ENCODE measurements around the gene FADS2. TPM values are rescaled to one million over a fixed set of nuclear protein-coding genes. Genes with fewer than 3 reads are reported as not detected.
A peak's percentile ranks its signal among the peaks of the same experiment; 100 is the strongest.

FADS2 gene
- total and polyA plus RNA-seq, 10 of the 15 experiments (the other 5 are each of a cell fraction or from before 2014, with no cell fraction given) = 3.3 to 313 (median 149) TPM

GRCh38 chr11:61816736-61817455 lies 11.2 kb upstream of the FADS2 start, which contains the start of gene FADS1 (continued):
- TF ChIP-seq IKZF2 (IDR thresholded peaks at IDR 0.05) (peak; percentile 51 to 70; a peak in 3 of 4 replicates), FOXK2 (IDR thresholded peaks at IDR 0.05) (no peak), IKZF1 (conservative IDR thresholded peaks at IDR 0.05) (peak; percentile 91), MEF2B (IDR thresholded peaks at IDR 0.05; ENCODE audit: partially characterized antibody, poor library complexity, severe bottlenecking) (peak; percentile 43), TCF3 (IDR thresholded peaks at IDR 0.05; ENCODE audit: borderline replicate concordance, insufficient read depth, low read depth, low read length) (peak; percentile 87; the same call in 1 of the 2 replicates), BACH1 (IDR thresholded peaks at IDR 0.05; ENCODE audit: borderline replicate concordance) (0 out of 2 replicates have a peak, but pooled peaks have one; percentile 43), TCF7 (IDR thresholded peaks at IDR 0.05; ENCODE audit: borderline replicate concordance) (no peak), CHD2 (IDR thresholded peaks at IDR 0.05; ENCODE audit: borderline replicate concordance, low read depth, low read length) (peak; percentile 74; the same call in 1 of the 2 replicates), CTCF (IDR thresholded peaks at IDR 0.05 in 2 of 3, conservative IDR thresholded peaks at IDR 0.05 in 1 of 3; ENCODE audit: control insufficient read depth in 2 of 3, extremely low read depth in 1 of 3, insufficient read depth in 1 of 3, low read depth in 3 of 3, low read length in 3 of 3) (peak; percentile 53 to 73 (median 69)), BHLHE40 (IDR thresholded peaks at IDR 0.05; ENCODE audit: borderline replicate concordance in 1 of 2, low read depth in 2 of 2, low read length in 1 of 2) (peak in 1 of 2 experiments; percentile 72; a peak in 2 of 4 replicates), GATAD2B (conservative IDR thresholded peaks at IDR 0.05; ENCODE audit: low read depth) (peak; percentile 83), POLR2A (IDR thresholded peaks at IDR 0.05; ENCODE audit: low read depth, low read length) (peak; percentile 60), CREM (IDR thresholded peaks at IDR 0.05; ENCODE audit: low read depth) (peak; percentile 85), TCF12 (IDR thresholded peaks at IDR 0.05; ENCODE audit: low read depth, low read length) (no peak), JUNB (IDR thresholded peaks at IDR 0.05) (no peak), SMARCA5 (IDR thresholded peaks at IDR 0.05) (0 out of 2 replicates have a peak, but pooled peaks have one; percentile 56), PBX3 (IDR thresholded peaks at IDR 0.05; ENCODE audit: insufficient replicate concordance, low read depth, low read length) (no peak), FOXM1 (IDR thresholded peaks at IDR 0.05; ENCODE audit: low read depth, low read length) (no peak), ZNF207 (IDR thresholded peaks at IDR 0.05; ENCODE audit: borderline replicate concordance) (0 out of 2 replicates have a peak, but pooled peaks have one; percentile 37), TBL1XR1 (IDR thresholded peaks at IDR 0.05; ENCODE audit: low read depth, low read length) (no peak), NR2F1 (conservative IDR thresholded peaks at IDR 0.05) (peak; percentile 58; the same call in 1 of the 2 replicates), SIN3A (IDR thresholded peaks at IDR 0.05; ENCODE audit: low read depth, low read length) (no peak; the same call in 1 of the 2 replicates), MXI1 (IDR thresholded peaks at IDR 0.05; ENCODE audit: low read depth, low read length) (peak; percentile 62; the same call in 1 of the 2 replicates), ZSCAN29 (IDR thresholded peaks at IDR 0.05) (no peak), HDAC6 (IDR thresholded peaks at IDR 0.05; ENCODE audit: unreplicated experiment) (peak; percentile 85), EP300 (IDR thresholded peaks at IDR 0.05; ENCODE audit: borderline replicate concordance in 1 of 2, control insufficient read depth in 1 of 2, low read depth in 2 of 2, low read length in 2 of 2) (no peak), RAD51 (IDR thresholded peaks at IDR 0.05) (no peak), ZNF24 (IDR thresholded peaks at IDR 0.05) (peak; percentile 31; the same call in 1 of the 2 replicates)

All from GM12878 (cell line).